ENCODE data around the gene AKAP17A.
A peak's percentile ranks its signal among the peaks of the same experiment; 100 is the strongest.

The AKAP17A gene

DNA sequence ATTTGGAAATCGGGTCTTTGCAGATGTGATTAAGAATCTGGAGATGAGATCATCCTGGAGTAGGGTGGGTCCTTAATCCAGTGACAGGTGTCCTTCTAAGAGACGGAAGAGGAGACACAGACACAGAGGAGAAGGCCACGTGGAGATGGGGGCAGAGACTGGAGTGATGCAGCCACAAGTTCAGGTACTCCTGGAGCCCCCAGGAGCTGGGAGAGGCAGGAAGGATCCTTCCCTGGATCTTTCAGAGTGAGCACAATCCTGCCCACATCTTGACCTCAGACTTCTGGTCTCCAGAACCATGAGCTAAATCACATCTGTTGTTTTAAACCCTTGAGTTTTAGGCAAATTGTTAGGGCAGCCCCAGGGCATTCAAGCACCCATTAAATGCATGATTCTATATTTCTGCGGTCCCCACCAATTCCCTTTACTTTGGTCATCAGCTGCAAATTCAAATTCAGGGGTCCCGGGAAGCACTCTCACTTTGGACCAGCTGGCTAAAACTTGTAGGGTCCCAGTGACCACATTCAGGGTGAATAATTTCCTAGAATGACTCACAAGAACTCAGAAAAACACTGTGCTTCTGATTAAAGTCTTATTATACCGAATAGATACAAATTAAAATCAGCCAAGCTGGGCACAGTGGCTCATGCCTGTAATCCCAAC, 12.8 kb upstream of the AKAP17A start:
- intact Hi-C loops (cut with DNase I) = no loop called here
- DNase-seq = peak in 1 of 42 donors; percentile 14

DNA sequence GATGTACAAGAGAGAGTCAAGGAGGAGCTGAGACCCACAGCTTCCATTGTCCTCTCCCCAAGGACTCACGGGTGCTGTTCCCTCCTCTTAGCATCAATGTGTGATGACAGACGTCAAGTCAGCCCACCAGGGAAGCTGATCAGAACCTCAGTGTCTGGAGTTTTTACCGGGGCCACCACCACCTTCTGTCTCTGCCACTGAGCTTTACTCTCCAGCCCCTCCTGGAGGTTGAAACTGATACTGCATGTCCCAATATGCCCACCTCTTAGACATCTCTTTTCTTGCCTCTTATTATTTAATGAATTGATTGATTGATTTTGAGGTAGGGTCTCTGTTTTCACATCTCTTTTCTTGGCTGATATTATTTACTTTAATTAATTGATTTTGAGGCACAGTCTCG, 10.3 kb upstream of the AKAP17A start:
- peak in 9 of 42 donors; percentile 20 to 73 (median 35) for DNase-seq
- intact Hi-C loops (cut with DNase I) = no loop called here

DNA sequence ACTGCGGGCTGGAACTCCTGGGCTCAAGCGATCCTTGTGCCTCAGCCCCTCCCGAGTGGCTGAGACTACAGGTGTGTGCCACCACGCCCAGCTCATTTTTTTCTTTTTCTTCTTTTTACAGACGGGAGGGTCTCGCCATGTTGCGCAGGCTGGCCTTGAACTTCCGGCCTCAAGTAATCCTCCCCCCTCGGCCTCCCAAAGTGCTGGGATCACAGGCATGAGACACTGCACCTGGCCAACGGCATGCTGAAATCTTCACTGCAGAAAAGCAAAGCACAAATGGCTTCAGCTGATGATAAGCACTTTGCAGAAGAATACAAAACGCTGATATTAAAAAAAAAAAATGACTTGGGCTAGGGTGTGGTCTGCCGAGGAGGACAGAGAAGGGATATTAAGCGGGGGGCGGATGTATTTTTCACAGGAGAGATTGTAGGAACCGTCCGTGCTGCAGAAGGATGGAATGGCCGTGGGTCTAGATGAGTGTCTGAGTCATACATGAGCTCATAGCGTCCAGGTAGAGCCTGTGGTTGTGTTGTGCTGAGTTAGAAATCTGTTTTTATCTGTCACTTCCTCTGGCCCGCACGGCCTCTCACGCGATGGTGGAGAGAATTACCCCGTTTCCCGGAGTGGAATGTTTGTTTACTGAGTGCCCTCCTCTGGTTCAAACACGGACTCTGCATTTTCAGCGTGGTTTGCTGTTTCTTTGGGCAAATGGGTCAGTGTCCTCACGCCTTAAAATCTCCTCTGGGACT, 8.5 kb upstream of the AKAP17A start:
- intact Hi-C loops (cut with DNase I) = no loop called here
- peak in 1 of 42 donors; percentile 10 for DNase-seq

DNA sequence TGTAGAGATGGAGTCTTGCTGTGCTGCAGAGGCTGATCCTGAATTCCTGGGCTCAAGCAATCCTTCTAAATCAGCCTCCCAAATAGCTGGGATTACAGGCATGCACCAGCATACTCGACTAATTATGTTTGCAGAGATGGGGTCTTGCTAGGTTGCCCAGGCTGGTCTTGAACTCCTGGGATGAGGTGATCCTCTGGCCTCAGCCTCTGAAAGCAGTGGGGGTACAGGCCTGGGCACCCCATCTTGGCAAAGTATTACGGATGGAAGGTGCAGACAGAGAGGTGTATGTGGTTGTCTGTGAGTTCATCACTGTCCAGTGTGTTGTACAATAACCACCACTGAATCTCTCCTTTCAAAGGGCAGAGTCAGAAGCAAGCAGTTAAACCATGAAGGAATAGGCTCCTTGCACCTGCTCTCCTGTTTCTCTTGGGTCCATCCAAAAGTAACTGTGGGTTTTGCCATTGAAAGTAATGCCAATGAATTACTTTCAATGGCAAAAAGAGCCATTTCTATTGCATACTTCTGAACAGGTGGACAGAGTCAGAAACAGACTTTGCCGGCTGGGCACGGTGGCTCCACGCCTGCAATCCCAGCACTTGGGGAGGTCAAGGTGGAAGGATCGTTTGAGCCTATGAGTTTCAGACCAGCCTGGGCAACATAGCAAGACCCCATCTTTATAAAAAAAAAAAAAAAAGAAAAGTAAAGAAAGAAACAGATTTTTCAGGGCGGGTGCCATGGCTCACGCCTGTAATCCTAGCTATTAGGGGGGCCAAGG, 7.0 kb upstream of the AKAP17A start:
- intact Hi-C loops (cut with DNase I) = no loop called here
- DNase-seq = no peak

DNA sequence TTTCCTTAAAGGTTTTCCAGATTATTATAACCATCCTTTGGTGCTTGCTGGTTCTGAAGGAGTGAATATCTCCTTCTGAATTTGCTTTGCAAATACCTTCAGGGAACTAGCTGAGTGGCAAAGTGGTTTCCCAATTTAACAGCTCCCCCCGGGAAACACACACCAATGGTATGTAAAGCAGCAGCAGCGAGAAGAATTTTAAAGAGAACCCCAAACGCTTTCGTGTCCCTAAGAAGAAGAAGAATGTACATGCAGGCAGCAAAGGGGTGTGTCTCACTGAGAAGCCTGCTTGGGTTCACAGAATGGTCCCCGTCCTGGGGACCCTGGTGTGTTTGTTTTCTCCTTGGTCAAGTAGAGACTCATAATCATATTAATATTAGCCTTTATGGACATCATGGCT, 4.2 kb upstream of the AKAP17A start:
- DNase-seq = no peak
- intact Hi-C loops (cut with DNase I) = no loop called here

DNA sequence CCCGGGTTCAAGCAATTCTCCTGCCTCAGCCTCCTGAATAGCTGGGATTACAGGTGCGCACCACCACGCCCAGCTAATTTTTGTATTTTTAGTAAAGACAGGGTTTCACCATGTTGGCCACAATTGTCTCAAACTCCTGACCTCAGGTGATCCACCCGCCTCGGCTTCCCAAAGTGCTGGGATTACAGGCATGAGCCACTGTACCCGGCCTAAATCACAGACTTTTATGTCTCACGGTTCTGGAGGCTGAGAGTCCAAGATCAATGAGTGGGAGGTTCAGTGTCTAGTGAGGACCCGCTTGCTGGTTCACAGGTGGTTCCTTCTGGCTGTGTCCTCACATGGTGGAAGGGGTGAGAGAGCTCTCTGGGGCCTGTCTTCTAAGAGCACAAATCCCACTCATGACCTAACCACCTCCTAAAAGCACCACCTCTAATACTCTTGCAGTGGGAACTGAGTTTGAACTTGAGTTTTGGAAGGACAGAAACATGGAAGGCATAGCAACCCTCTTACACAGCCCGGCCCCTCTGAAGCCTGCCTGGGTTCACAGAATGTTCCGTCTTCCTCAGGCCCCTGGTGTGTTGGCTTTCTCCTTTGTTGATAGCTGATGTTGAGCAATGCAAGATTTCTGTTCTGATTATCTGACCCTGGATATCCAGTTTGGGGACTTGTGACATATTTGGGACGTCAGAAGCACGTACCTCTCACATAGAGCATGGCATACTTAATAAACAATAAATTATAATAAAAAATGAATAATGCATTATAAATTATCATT, 1.9 kb upstream of the AKAP17A start:
- peak in 3 of 42 donors; percentile 20 to 30 (median 26) for DNase-seq
- intact Hi-C loops (cut with DNase I) = loop anchor here (5.0 kb wide), 2 partner anchors 137 to 197 kb away; partner anchors contain the start of genes ASMTL and SLC25A6

DNA sequence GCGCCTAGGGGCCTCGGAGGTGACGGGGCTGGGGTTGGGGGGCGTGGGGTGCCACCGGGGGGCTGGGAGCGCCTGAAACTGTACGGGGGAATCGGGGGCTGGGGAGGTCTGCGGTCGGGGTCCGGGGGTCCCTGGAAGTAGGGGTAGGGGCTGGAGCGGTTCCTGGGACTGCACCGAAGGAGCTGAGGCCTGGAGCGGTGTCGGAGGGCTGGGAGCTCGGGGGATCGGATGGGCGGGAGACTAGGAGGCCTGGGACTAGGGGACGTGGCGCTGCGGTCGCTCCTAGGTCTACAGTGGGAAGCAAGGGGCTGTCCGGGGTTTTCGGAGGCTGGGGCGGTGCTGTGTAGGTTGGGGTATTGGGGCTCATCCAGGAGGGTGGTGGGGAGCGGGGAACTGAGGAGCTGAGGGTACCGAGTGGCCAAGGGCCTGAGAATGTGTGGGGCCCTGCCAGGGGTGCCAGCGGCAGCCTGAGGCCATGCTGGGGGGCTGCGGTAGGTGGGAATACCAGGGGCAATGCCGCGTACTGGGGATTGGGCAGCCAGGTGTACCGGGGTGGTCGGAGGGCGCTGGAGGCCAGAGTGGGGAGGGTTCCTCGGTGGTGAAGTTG, 562 bp downstream of the AKAP17A start:
- DNase-seq = peak in 4 of 42 donors; percentile 9 to 36 (median 27)
- intact Hi-C loops (cut with DNase I) = loop anchor here (5.0 kb wide), 2 partner anchors 140 to 200 kb away; partner anchors contain the start of genes ASMTL and SLC25A6

DNA sequence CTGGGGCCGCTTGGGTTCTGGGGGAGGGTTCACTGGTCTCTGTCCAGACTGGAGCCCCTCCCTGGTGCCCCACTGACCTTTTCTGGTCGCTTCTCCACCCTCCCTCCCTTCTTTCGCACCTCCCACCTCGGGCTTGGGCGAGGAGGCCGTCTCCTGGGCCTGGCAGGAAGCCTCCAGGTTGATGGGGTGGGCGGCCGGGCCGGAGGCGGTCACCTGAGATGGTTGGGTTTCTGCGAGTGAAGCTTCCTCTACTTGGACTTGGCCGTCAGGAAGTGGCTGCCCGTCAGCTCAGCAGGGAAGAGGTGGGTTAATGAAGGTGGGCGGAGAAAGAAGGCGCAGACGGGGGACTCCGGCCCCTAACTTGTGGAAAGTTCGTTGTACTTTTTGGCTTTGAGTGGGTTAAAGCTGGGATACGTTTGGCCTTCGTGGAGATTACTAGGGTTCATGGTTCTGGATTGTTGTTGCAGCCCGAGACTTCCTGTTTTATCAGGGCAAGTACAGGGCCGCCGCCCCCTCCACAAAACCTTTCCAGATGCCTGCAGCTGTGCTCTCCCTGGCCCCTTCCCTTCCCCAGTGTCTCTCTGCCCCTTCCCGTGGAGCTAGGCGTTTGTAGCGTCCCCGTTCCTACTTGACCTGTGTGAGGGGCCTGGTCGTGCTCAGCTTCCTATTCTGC, 1.2 kb downstream of the AKAP17A start:
- DNase-seq = peak in 4 of 42 donors; percentile 13 to 40 (median 36)

DNA sequence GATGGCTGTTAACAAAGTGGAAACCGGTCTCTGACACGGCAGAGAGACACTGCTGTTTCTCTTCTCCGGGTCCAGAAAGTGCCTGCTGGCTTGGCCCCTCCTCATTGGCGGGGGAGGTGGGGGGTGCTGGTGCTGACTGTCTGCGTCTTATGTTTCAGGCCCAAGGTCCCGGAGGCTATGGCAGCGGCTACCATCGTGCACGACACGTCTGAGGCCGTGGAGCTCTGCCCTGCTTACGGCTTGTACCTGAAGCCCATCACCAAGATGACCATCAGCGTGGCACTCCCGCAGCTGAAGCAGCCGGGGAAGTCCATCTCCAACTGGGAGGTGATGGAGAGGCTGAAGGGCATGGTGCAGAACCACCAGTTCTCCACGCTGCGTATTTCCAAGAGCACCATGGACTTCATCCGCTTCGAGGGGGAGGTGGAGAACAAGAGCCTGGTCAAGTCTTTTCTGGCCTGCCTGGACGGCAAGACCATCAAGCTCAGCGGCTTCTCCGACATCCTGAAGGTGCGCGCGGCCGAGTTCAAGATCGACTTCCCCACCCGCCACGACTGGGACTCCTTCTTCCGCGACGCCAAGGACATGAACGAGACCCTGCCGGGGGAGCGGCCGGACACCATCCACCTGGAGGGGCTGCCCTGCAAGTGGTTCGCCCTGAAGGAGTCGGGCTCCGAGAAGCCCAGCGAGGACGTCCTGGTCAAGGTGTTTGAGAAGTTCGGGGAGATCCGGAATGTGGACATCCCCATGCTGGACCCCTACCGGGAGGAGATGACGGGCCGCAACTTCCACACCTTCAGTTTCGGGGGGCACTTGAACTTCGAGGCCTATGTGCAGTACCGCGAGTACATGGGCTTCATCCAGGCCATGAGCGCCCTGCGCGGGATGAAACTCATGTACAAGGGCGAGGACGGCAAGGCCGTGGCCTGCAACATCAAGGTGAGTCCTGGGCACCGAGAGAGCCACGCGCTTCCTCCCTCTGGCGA, 2.2 kb downstream of the AKAP17A start:
- intact Hi-C loops (cut with DNase I) = loop anchor here (5.0 kb wide), 2 partner anchors 141 to 201 kb away; partner anchors contain the start of genes ASMTL and SLC25A6
- DNase-seq = peak in 4 of 42 donors; percentile 15 to 37 (median 35)

More for the DNA sequence above, 1.2 kb downstream of the AKAP17A start:
- intact Hi-C loops (cut with DNase I) = loop anchor here (5.0 kb wide), 2 partner anchors 140 to 200 kb away; partner anchors contain the start of genes ASMTL and SLC25A6

DNA sequence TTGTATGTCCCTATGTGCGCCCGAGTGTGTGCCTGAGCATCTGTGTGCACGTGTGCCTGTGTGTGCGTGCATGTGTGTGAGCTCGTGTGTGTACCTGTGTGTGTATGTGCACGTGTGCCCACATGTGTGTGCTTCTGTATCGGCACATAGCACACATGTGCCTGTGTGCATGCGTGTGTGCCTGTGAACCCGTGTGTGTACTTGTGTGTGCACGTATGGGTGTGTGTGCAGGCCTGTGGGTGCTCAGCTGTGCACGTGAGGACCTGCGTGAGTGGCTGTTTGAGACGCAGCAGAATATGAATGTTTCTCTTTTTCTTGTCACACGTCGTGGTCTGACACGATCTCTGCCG, 4.3 kb downstream of the AKAP17A start:
- intact Hi-C loops (cut with DNase I) = no loop called here
- peak in 4 of 42 donors; percentile 2 to 20 (median 13) for DNase-seq

DNA sequence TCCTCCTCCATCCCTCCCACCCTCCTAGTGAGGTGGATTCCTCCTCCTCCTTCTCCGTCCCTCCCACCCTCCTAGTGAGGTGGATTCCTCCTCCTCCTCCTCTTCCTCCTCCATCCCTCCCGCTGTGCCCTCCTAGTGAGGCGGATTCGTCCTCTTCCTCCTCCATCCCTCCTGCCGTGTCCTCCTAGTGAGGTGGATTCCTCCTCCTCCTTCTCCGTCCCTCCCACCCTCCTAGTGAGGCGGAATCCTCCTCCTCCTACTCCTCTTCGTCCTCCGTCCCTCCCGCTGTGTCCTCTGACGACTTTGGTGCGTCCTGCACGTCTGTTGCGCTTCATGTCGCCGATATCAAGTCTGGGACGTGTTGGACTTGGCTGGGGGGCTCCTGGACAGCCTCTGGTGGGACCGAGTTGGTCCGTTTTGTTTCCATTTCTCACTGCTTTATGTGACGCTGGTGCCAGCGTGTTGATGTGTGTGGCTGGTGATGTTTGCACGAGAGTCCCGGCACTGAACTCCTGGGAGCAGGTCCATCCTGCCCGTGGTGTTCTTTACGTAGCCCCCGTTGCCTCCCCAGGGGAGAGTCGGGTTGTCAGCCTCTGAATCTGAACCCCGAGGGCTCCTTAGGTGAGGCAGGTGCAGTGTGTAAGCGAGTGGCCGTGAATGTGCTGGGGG, 5.4 kb downstream of the AKAP17A start:
- DNase-seq = peak in 5 of 42 donors; percentile 5 to 24 (median 8)
- intact Hi-C loops (cut with DNase I) = no loop called here

DNA sequence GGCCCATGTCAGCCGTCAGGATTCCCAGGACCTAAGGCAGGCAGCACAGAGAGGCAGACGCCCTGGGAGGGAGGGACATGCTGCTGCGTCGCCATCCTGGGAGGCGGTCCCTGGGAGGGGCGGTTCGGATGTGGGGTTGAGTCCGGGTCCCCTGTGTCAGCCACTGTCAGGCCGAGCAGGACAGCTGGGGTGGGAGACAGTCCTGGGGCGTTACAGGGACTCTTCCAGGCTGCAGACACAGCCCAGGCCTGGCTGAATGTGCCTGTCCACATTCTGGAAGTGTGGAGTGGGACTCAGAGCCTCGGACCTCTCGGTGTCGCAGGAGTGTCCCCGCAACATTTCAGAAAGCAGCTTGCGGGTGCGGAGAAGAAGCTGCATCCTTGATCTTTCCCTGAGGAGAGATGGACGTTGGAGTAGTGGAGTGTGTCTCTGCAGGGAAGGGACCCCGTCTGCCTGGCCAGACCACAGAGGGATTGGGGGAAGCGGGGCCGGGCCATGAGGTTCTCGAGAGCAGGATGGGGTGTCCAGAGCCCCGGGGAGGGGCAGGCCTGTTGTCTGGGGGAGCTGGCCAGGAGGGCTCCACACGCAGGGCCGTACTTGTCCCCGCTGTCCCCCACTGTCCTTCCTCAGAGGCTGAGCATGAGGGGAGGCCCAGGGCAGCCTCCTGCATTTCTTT, 6.1 kb downstream of the AKAP17A start:
- peak in 6 of 42 donors; percentile 5 to 31 (median 22) for DNase-seq
- intact Hi-C loops (cut with DNase I) = no loop called here

DNA sequence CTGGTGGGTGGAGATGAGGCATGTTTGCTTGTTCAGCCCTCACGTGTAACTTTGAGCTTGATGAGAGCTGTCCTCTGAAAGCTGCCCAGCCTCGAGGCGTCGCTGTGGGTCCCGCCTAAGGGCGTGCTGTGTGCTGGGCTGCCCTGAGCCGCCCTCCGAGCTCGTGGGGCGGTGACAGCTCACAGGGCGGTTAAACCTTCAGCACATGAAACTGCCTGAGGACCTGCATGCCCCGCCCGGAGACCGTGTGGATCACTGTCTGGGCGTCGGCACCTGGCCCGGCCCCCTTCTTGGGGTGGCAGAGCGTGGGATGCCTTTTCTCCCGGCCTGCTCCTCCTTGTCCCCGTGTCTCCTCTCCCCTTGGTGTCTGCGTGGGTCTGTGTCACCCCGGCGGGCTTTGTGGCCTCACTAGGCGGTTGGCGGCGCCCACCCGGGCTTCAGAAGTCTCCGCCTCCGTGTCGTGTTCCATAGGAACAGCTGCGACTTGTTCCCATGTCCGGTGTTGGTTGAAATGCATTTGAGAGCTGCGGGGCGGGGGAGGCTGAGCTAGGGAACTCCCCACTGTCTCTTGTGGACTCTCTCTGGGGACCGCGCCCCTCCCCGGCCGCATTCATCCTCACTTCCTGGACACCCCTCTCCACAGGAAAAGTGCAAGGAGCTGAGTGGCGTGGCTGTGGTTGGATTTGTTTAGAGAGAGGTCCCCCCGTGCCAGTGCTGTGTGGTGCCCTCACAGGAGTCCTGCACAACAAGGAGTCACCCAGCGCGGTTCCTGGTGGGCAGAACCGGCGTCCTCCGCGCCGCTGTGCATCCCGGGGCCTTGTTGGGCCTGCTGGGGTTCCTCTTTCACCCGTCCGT, 6.8 kb downstream of the AKAP17A start:
- intact Hi-C loops (cut with DNase I) = no loop called here

More for the DNA sequence above, 6.8 kb downstream of the AKAP17A start:
- peak in 7 of 42 donors; percentile 6 to 33 (median 23) for DNase-seq

Measured in head of caudate nucleus (tissue), 42 donors.